ENCODE data around the gene ST3GAL5.
"Not testable (repeated sequence)": the region's sequence is repeated elsewhere in the genome, so short reads cannot be mapped to it uniquely, and the experiment has no call there.

The ST3GAL5 gene

GRCh38 chr2:85838641-85839040, 50.1 kb downstream of the ST3GAL5 start:
- no peaks in the 10 kb centered on the region for H3K4me1 ChIP-seq (ENCODE audit: control insufficient read depth in 2 of 2, insufficient read depth in 2 of 2, low read length in 2 of 2)
- peaks cover 0 to 2% of the 10 kb centered on the region in 2 donors for H3K9me3 ChIP-seq (ENCODE audit: control insufficient read depth in 2 of 2, low read length in 2 of 2)
- H3K27ac ChIP-seq (ENCODE audit: low read depth in 2 of 2, low read length in 2 of 2), result no peak overlapping the region
- H3K4me3 ChIP-seq (ENCODE audit: low read length in 2 of 2), result no peak overlapping the region
- H3K27me3 ChIP-seq (ENCODE audit: control insufficient read depth in 2 of 2, insufficient read depth in 2 of 2, low read length in 2 of 2), result no peaks in the 10 kb centered on the region
- H3K36me3 ChIP-seq (ENCODE audit: control insufficient read depth in 2 of 2, insufficient read depth in 2 of 2, low read length in 2 of 2), result no peaks in the 10 kb centered on the region
- no peak overlapping the region for H3K9ac ChIP-seq (ENCODE audit: low read depth in 1 of 2, low read length in 2 of 2)

- H3K36me3 ChIP-seq (ENCODE audit: control insufficient read depth in 2 of 2, insufficient read depth in 2 of 2, low read length in 2 of 2), result no peaks in the 10 kb centered on the region
- no peaks in the 10 kb centered on the region for H3K9me3 ChIP-seq (ENCODE audit: control insufficient read depth in 2 of 2, low read length in 2 of 2)
- H3K27me3 ChIP-seq (ENCODE audit: control insufficient read depth in 2 of 2, insufficient read depth in 2 of 2, low read length in 2 of 2), result no peaks in the 10 kb centered on the region
- H3K9ac ChIP-seq (ENCODE audit: low read depth in 1 of 2, low read length in 2 of 2), result no peak overlapping the region
- H3K27ac ChIP-seq (ENCODE audit: low read depth in 2 of 2, low read length in 2 of 2), result no peak overlapping the region
- H3K4me1 ChIP-seq (ENCODE audit: control insufficient read depth in 2 of 2, insufficient read depth in 2 of 2, low read length in 2 of 2), result no peaks in the 10 kb centered on the region
- H3K4me3 ChIP-seq (ENCODE audit: low read length in 2 of 2), result no peak overlapping the region
Observed at GRCh38 chr2:85838181-85838580, 50.6 kb downstream of the ST3GAL5 start.

GRCh38 chr2:85834466-85834865, 54.3 kb downstream of the ST3GAL5 start:
- Histone ChIP-seq H3K27me3 (ENCODE audit: control insufficient read depth in 2 of 2, insufficient read depth in 2 of 2, low read length in 2 of 2) (no peaks in the 10 kb centered on the region), H3K27ac (ENCODE audit: low read depth in 2 of 2, low read length in 2 of 2) (no peak overlapping the region), H3K9me3 (ENCODE audit: control insufficient read depth in 2 of 2, low read length in 2 of 2) (no peaks in the 10 kb centered on the region), H3K36me3 (ENCODE audit: control insufficient read depth in 2 of 2, insufficient read depth in 2 of 2, low read length in 2 of 2) (no peaks in the 10 kb centered on the region), H3K4me1 (ENCODE audit: control insufficient read depth in 2 of 2, insufficient read depth in 2 of 2, low read length in 2 of 2) (no peaks in the 10 kb centered on the region), H3K4me3 (ENCODE audit: low read length in 2 of 2) (no peak overlapping the region), H3K9ac (ENCODE audit: low read depth in 1 of 2, low read length in 2 of 2) (no peak overlapping the region)

DNA sequence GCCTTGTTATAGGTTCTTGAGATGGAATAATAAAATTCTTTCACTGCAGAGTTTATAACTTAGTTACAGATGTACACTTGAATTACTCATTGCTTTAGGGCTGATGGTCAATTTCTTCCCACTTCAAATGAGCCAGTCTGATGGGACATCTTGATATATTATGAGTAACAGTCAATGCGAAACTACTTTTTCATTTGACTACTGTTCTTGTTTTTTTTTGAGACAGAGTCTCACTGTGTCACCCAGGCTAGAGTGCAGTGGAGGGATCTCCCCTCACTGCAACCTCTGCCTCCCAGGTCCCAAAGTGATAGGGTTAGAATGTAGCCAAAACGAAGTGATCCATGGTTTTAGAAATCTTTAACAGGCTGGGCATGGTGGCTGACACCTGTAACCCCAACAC, 57.1 kb downstream of the ST3GAL5 start:
- H3K9me3 ChIP-seq (ENCODE audit: control insufficient read depth in 2 of 2, low read length in 2 of 2), result no peaks in the 10 kb centered on the region
- H3K9ac ChIP-seq (ENCODE audit: low read depth in 1 of 2, low read length in 2 of 2), result no peak overlapping the region
- no peaks in the 10 kb centered on the region for H3K36me3 ChIP-seq (ENCODE audit: control insufficient read depth in 2 of 2, insufficient read depth in 2 of 2, low read length in 2 of 2)
- H3K27me3 ChIP-seq (ENCODE audit: control insufficient read depth in 2 of 2, insufficient read depth in 2 of 2, low read length in 2 of 2), result no peaks in the 10 kb centered on the region
- H3K4me3 ChIP-seq (ENCODE audit: low read length in 2 of 2), result no peak overlapping the region
- no peak overlapping the region for H3K27ac ChIP-seq (ENCODE audit: low read depth in 2 of 2, low read length in 2 of 2)
- H3K4me1 ChIP-seq (ENCODE audit: control insufficient read depth in 2 of 2, insufficient read depth in 2 of 2, low read length in 2 of 2), result peaks cover 0 to 8% of the 10 kb centered on the region in 2 donors

GRCh38 chr2:85830645-85831044, 58.1 kb downstream of the ST3GAL5 start:
- Histone ChIP-seq H3K27me3 (ENCODE audit: control insufficient read depth in 2 of 2, insufficient read depth in 2 of 2, low read length in 2 of 2) (no peaks in the 10 kb centered on the region), H3K36me3 (ENCODE audit: control insufficient read depth in 2 of 2, insufficient read depth in 2 of 2, low read length in 2 of 2) (no peaks in the 10 kb centered on the region), H3K4me1 (ENCODE audit: control insufficient read depth in 2 of 2, insufficient read depth in 2 of 2, low read length in 2 of 2) (peaks cover 0 to 8% of the 10 kb centered on the region in 2 donors), H3K9ac (ENCODE audit: low read depth in 1 of 2, low read length in 2 of 2) (no peak overlapping the region), H3K4me3 (ENCODE audit: low read length in 2 of 2) (no peak overlapping the region), H3K9me3 (ENCODE audit: control insufficient read depth in 2 of 2, low read length in 2 of 2) (no peaks in the 10 kb centered on the region), H3K27ac (ENCODE audit: low read depth in 2 of 2, low read length in 2 of 2) (no peak overlapping the region)

- H3K36me3 ChIP-seq (ENCODE audit: control insufficient read depth in 2 of 2, insufficient read depth in 2 of 2, low read length in 2 of 2); H3K9ac ChIP-seq (ENCODE audit: low read depth in 1 of 2, low read length in 2 of 2); H3K4me1 ChIP-seq (ENCODE audit: control insufficient read depth in 2 of 2, insufficient read depth in 2 of 2, low read length in 2 of 2); H3K9me3 ChIP-seq (ENCODE audit: control insufficient read depth in 2 of 2, low read length in 2 of 2); H3K4me3 ChIP-seq (ENCODE audit: low read length in 2 of 2); H3K27ac ChIP-seq (ENCODE audit: low read depth in 2 of 2, low read length in 2 of 2); H3K27me3 ChIP-seq (ENCODE audit: control insufficient read depth in 2 of 2, insufficient read depth in 2 of 2, low read length in 2 of 2): not testable (repeated sequence)
Observed at GRCh38 chr2:85829394-85829793, 59.4 kb downstream of the ST3GAL5 start.

DNA sequence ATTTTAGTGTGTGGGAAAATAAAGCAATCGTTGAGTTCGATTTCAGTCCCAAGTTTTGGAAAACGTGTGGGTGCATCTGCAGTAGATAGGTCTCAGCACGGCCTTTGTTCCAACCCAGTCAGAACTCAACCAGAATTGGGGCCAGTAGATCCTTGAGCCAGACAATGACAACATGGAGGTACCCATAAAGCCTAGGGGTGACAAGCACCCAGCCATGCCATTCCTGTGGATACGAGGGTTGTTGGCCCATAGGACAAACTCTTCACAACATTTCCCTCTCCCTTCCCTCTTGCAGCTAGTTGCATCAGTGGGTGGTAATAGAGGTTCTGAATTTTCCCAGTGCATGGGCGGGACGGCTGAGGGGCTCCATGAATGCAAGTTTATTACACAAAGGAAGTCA, 60.1 kb downstream of the ST3GAL5 start:
- Histone ChIP-seq H3K27me3 (ENCODE audit: control insufficient read depth in 2 of 2, insufficient read depth in 2 of 2, low read length in 2 of 2) (no peaks in the 10 kb centered on the region), H3K36me3 (ENCODE audit: control insufficient read depth in 2 of 2, insufficient read depth in 2 of 2, low read length in 2 of 2) (no peaks in the 10 kb centered on the region)

DNA sequence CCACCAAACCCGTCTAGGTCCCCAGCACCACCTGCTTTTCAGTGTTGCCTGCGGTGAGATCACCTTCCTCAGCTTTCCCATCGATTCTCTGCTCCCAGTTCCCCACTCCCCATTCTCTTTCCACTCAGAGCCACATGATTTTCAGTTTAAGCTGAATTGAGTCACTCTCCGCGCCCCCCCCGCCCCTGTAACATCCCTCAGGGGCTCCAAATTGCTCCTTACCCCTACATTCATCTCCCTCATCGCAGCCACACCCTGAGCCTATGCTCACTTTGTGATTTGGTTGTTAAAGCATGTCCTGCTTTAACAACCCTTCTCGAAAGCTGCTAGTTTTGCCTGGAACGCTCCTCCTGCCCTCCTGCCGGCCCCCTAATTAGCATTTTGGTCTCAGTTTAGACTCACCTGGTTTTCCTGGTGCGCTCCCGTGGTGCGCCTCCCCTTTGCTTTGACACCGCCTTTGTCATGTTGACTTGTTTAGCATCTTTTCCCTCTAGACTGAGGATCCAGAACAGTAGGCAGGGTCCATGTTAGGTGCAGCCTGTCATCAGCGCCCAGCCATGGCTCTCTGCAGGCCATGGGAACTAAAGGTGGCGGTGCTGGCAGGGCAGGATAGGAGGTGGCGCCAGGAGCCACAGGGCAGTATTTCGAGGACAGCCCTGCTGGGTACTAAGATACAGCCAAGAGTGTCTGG, 60.8 kb downstream of the ST3GAL5 start:
- peak overlapping the region in 1 of 2 donors; percentile 19 for H3K9ac ChIP-seq (ENCODE audit: low read depth in 1 of 2, low read length in 2 of 2)
- H3K4me1 ChIP-seq (ENCODE audit: control insufficient read depth in 2 of 2, insufficient read depth in 2 of 2, low read length in 2 of 2), result peaks cover 0 to 8% of the 10 kb centered on the region in 2 donors
- no peaks in the 10 kb centered on the region for H3K27me3 ChIP-seq (ENCODE audit: control insufficient read depth in 2 of 2, insufficient read depth in 2 of 2, low read length in 2 of 2)
- no peaks in the 10 kb centered on the region for H3K36me3 ChIP-seq (ENCODE audit: control insufficient read depth in 2 of 2, insufficient read depth in 2 of 2, low read length in 2 of 2)
- H3K9me3 ChIP-seq (ENCODE audit: control insufficient read depth in 2 of 2, low read length in 2 of 2), result no peaks in the 10 kb centered on the region
- no peak overlapping the region for H3K27ac ChIP-seq (ENCODE audit: low read depth in 2 of 2, low read length in 2 of 2)
- no peak overlapping the region for H3K4me3 ChIP-seq (ENCODE audit: low read length in 2 of 2)

More for the DNA sequence above, 60.1 kb downstream of the ST3GAL5 start:
- H3K9ac ChIP-seq (ENCODE audit: low read depth in 1 of 2, low read length in 2 of 2), result no peak overlapping the region
- H3K9me3 ChIP-seq (ENCODE audit: control insufficient read depth in 2 of 2, low read length in 2 of 2), result no peaks in the 10 kb centered on the region
- no peak overlapping the region for H3K27ac ChIP-seq (ENCODE audit: low read depth in 2 of 2, low read length in 2 of 2)
- peaks cover 0 to 8% of the 10 kb centered on the region in 2 donors for H3K4me1 ChIP-seq (ENCODE audit: control insufficient read depth in 2 of 2, insufficient read depth in 2 of 2, low read length in 2 of 2)
- no peak overlapping the region for H3K4me3 ChIP-seq (ENCODE audit: low read length in 2 of 2)

- Histone ChIP-seq H3K27ac (ENCODE audit: low read depth in 2 of 2, low read length in 2 of 2) (no peak overlapping the region), H3K27me3 (ENCODE audit: control insufficient read depth in 2 of 2, insufficient read depth in 2 of 2, low read length in 2 of 2) (no peaks in the 10 kb centered on the region), H3K9me3 (ENCODE audit: control insufficient read depth in 2 of 2, low read length in 2 of 2) (no peaks in the 10 kb centered on the region), H3K36me3 (ENCODE audit: control insufficient read depth in 2 of 2, insufficient read depth in 2 of 2, low read length in 2 of 2) (no peaks in the 10 kb centered on the region), H3K9ac (ENCODE audit: low read depth in 1 of 2, low read length in 2 of 2) (peak overlapping the region in 1 of 2 donors; percentile 19), H3K4me1 (ENCODE audit: control insufficient read depth in 2 of 2, insufficient read depth in 2 of 2, low read length in 2 of 2) (peaks cover 0 to 8% of the 10 kb centered on the region in 2 donors), H3K4me3 (ENCODE audit: low read length in 2 of 2) (peak overlapping the region in 1 of 2 donors; percentile 32)
Observed at GRCh38 chr2:85826990-85827878, 61.6 kb downstream of the ST3GAL5 start.

GRCh38 chr2:85823951-85824350, 64.8 kb downstream of the ST3GAL5 start:
- Histone ChIP-seq H3K27me3 (ENCODE audit: control insufficient read depth in 2 of 2, insufficient read depth in 2 of 2, low read length in 2 of 2) (no peaks in the 10 kb centered on the region), H3K36me3 (ENCODE audit: control insufficient read depth in 2 of 2, insufficient read depth in 2 of 2, low read length in 2 of 2) (no peaks in the 10 kb centered on the region), H3K4me3 (ENCODE audit: low read length in 2 of 2) (no peak overlapping the region), H3K9ac (ENCODE audit: low read depth in 1 of 2, low read length in 2 of 2) (no peak overlapping the region), H3K27ac (ENCODE audit: low read depth in 2 of 2, low read length in 2 of 2) (no peak overlapping the region), H3K9me3 (ENCODE audit: control insufficient read depth in 2 of 2, low read length in 2 of 2) (no peaks in the 10 kb centered on the region), H3K4me1 (ENCODE audit: control insufficient read depth in 2 of 2, insufficient read depth in 2 of 2, low read length in 2 of 2) (peaks cover 0 to 8% of the 10 kb centered on the region in 2 donors)

Measured in mucosa of rectum (tissue), 2 donors.